NOMO-1 treated with dmso at 0.1 percent for 144 hours (cell line): ENCODE data around the gene HERC2.
A peak's percentile ranks its signal among the peaks of the same experiment; 100 is the strongest.

ENCODE experiments used
- DNase-seq: peaks from one replicate; lab custom pipeline; 2025; ENCODE audit not compliant: unreplicated experiment; lab: John Stamatoyannopoulos, UW

The HERC2 gene

GRCh38 chr15:28099555-28100140, 222.3 kb downstream of the HERC2 start:
- DNase-seq = no peak

- DNase-seq = peak; percentile 16
Observed at GRCh38 chr15:28098766-28099554, 223.0 kb downstream of the HERC2 start, which contains the start of gene OCA2. Gene OCA2 (minus strand): TSS chr15:28099315. CDS start chr15:28081874, 17,441 bp downstream.

- no peak for DNase-seq
Observed at GRCh38 chr15:28098360-28098765, 223.6 kb downstream of the HERC2 start.

GRCh38 chr15:28097656-28098359, 224.2 kb downstream of the HERC2 start:
- DNase-seq = no peak

- no peak for DNase-seq
Observed at GRCh38 chr15:28096670-28097431, 225.1 kb downstream of the HERC2 start.

GRCh38 chr15:28096411-28096669, 225.6 kb downstream of the HERC2 start:
- DNase-seq = no peak

- no peak for DNase-seq
Observed at GRCh38 chr15:28094732-28095521, 227.1 kb downstream of the HERC2 start.

- no peak for DNase-seq
Observed at GRCh38 chr15:28093752-28094535, 228.0 kb downstream of the HERC2 start.

GRCh38 chr15:28091313-28091712, 230.7 kb downstream of the HERC2 start:
- no peak for DNase-seq

- peak; percentile 2 for DNase-seq
Observed at GRCh38 chr15:28086175-28086703, 235.7 kb downstream of the HERC2 start.

- DNase-seq = no peak
Observed at GRCh38 chr15:28085489-28086174, 236.3 kb downstream of the HERC2 start.

- DNase-seq = no peak
Observed at GRCh38 chr15:28084547-28084946, 237.4 kb downstream of the HERC2 start.

GRCh38 chr15:28082891-28083684, 238.9 kb downstream of the HERC2 start:
- DNase-seq = no peak

GRCh38 chr15:28081594-28081993, 240.4 kb downstream of the HERC2 start:
- no peak for DNase-seq

- no peak for DNase-seq
Observed at GRCh38 chr15:28080386-28080785, 241.6 kb downstream of the HERC2 start.

- DNase-seq = no peak
Observed at GRCh38 chr15:28079313-28079969, 242.5 kb downstream of the HERC2 start.

- DNase-seq = no peak
Observed at GRCh38 chr15:28078191-28078719, 243.7 kb downstream of the HERC2 start.
